Activated T-cell treated with anti-CD3 and anti-CD28 coated beads, Interleukin-2, amount 50 U/mL, for 1 hour (primary cell): Measurements from ENCODE around the gene RBAK.
"Not testable (repeated sequence)": the region's sequence is repeated elsewhere in the genome, so short reads cannot be mapped to it uniquely, and the experiment has no call there.

Experiments
- DNase-seq: peaks from one replicate; pipeline ENCODE4 v3.0.0-alpha.2; 2020

Gene RBAK

GRCh38 chr7:5045558-5046396, at the start of gene RBAK:
Gene RBAK (plus strand): TSS chr7:5045860. CDS start chr7:5048077, 2,217 bp downstream.
- peak; percentile 80 for DNase-seq

- no peak for DNase-seq
Observed at GRCh38 chr7:4996696-4997222, 48.9 kb upstream of the RBAK start.

GRCh38 chr7:4998244-4998643, 47.4 kb upstream of the RBAK start:
- no peak for DNase-seq

GRCh38 chr7:4998910-4999309, 46.8 kb upstream of the RBAK start:
- DNase-seq: no peak

GRCh38 chr7:4999369-4999950, 46.2 kb upstream of the RBAK start:
- no peak for DNase-seq

- no peak for DNase-seq
Observed at GRCh38 chr7:5001003-5001402, 44.7 kb upstream of the RBAK start.

- no peak for DNase-seq
Observed at GRCh38 chr7:5001911-5002310, 43.7 kb upstream of the RBAK start.

GRCh38 chr7:5005066-5005465, 40.6 kb upstream of the RBAK start:
- DNase-seq: no peak

GRCh38 chr7:5012985-5013384, 32.7 kb upstream of the RBAK start:
- no peak for DNase-seq

GRCh38 chr7:5015936-5016335, 29.7 kb upstream of the RBAK start:
- DNase-seq: not testable (repeated sequence)

GRCh38 chr7:5017626-5018025, 28.0 kb upstream of the RBAK start:
- not testable (repeated sequence) for DNase-seq

GRCh38 chr7:5020098-5020497, 25.6 kb upstream of the RBAK start:
- DNase-seq: no peak

GRCh38 chr7:5020976-5021550, 24.6 kb upstream of the RBAK start:
- DNase-seq: not testable (repeated sequence)

- DNase-seq: not testable (repeated sequence)
Observed at GRCh38 chr7:5023626-5024025, 22.0 kb upstream of the RBAK start.

- DNase-seq: not testable (repeated sequence)
Observed at GRCh38 chr7:5027796-5028410, 17.8 kb upstream of the RBAK start.

GRCh38 chr7:5033186-5033585, 12.5 kb upstream of the RBAK start:
- not testable (repeated sequence) for DNase-seq

GRCh38 chr7:5035276-5035675, 10.4 kb upstream of the RBAK start:
- DNase-seq: no peak

GRCh38 chr7:5036446-5036845, 9.2 kb upstream of the RBAK start:
- no peak for DNase-seq

GRCh38 chr7:5041047-5041446, 4.6 kb upstream of the RBAK start:
- no peak for DNase-seq

GRCh38 chr7:5043661-5044060, 2.0 kb upstream of the RBAK start:
- DNase-seq: no peak

GRCh38 chr7:5046397-5046732, 705 bp downstream of the RBAK start:
- DNase-seq: not testable (repeated sequence)

- DNase-seq: not testable (repeated sequence)
Observed at GRCh38 chr7:5047127-5047526, 1.5 kb downstream of the RBAK start.

GRCh38 chr7:5050676-5051075, 5.0 kb downstream of the RBAK start:
- no peak for DNase-seq

GRCh38 chr7:5051731-5052130, 6.1 kb downstream of the RBAK start:
- not testable (repeated sequence) for DNase-seq
